Measurements from ENCODE around the gene PRSS16.
"Not testable (repeated sequence)": the region's sequence is repeated elsewhere in the genome, so short reads cannot be mapped to it uniquely, and the experiment has no call there.

Gene PRSS16

GRCh38 chr6:27242589-27243265 lies 4.8 kb upstream of the PRSS16 start:
- DNase-seq (ENCODE audit: low read depth in 2 of 2): no peak

- DNase-seq (ENCODE audit: low read depth in 2 of 2): no peak
These were observed 1.3 kb downstream of the PRSS16 start for GRCh38 chr6:27248783-27249182.

GRCh38 chr6:27250277-27251111 lies 3.0 kb downstream of the PRSS16 start:
- no peak for DNase-seq (ENCODE audit: low read depth in 2 of 2)

- DNase-seq (ENCODE audit: low read depth in 2 of 2): peak in 1 of 2 donors; percentile 35
These were observed 3.7 kb downstream of the PRSS16 start for GRCh38 chr6:27251112-27251605.

- DNase-seq (ENCODE audit: low read depth in 2 of 2): no peak
These were observed 4.2 kb downstream of the PRSS16 start for GRCh38 chr6:27251606-27252251.

GRCh38 chr6:27254566-27254965 lies 7.1 kb downstream of the PRSS16 start:
- no peak for DNase-seq (ENCODE audit: low read depth in 2 of 2)

- no peak for DNase-seq (ENCODE audit: low read depth in 2 of 2)
These were observed 8.4 kb downstream of the PRSS16 start for GRCh38 chr6:27255866-27256265.

GRCh38 chr6:27260369-27260768 lies 12.9 kb downstream of the PRSS16 start:
- DNase-seq (ENCODE audit: low read depth in 2 of 2): no peak

- DNase-seq (ENCODE audit: low read depth in 2 of 2): no peak
These were observed 13.4 kb downstream of the PRSS16 start for GRCh38 chr6:27260836-27261375.

- DNase-seq (ENCODE audit: low read depth in 2 of 2): no peak
These were observed 16.4 kb downstream of the PRSS16 start for GRCh38 chr6:27263886-27264285.

- DNase-seq (ENCODE audit: low read depth in 2 of 2): not testable (repeated sequence)
These were observed 19.5 kb downstream of the PRSS16 start for GRCh38 chr6:27267003-27267402.

GRCh38 chr6:27267857-27268434 lies 20.4 kb downstream of the PRSS16 start:
- no peak for DNase-seq (ENCODE audit: low read depth in 2 of 2)

- DNase-seq (ENCODE audit: low read depth in 2 of 2): no peak
These were observed 21.3 kb downstream of the PRSS16 start for GRCh38 chr6:27268803-27269202.

- DNase-seq (ENCODE audit: low read depth in 2 of 2): no peak
These were observed 26.3 kb downstream of the PRSS16 start for GRCh38 chr6:27273783-27274182.

GRCh38 chr6:27275025-27275956 lies 27.8 kb downstream of the PRSS16 start:
- DNase-seq (ENCODE audit: low read depth in 2 of 2): no peak

GRCh38 chr6:27279513-27280063 lies 32.1 kb downstream of the PRSS16 start:
- DNase-seq (ENCODE audit: low read depth in 2 of 2): no peak

GRCh38 chr6:27280064-27280539 lies 32.6 kb downstream of the PRSS16 start:
- DNase-seq (ENCODE audit: low read depth in 2 of 2): no peak

- no peak for DNase-seq (ENCODE audit: low read depth in 2 of 2)
These were observed 33.1 kb downstream of the PRSS16 start for GRCh38 chr6:27280540-27281000.

- no peak for DNase-seq (ENCODE audit: low read depth in 2 of 2)
These were observed 33.6 kb downstream of the PRSS16 start for GRCh38 chr6:27281105-27281539.

GRCh38 chr6:27281569-27281968 lies 34.1 kb downstream of the PRSS16 start:
- no peak for DNase-seq (ENCODE audit: low read depth in 2 of 2)
